SKM-1 (cell line): Measurements from ENCODE around the gene MYOCD.

Experiments
- DNase-seq: peaks from one replicate; lab custom pipeline; 2025; ENCODE audit not compliant: unreplicated experiment; lab: John Stamatoyannopoulos, UW

The MYOCD gene

GRCh38 chr17:12642034-12642433 is 23.7 kb upstream of the MYOCD start:
- DNase-seq = no peak

GRCh38 chr17:12643822-12644221 is 21.9 kb upstream of the MYOCD start:
- no peak for DNase-seq

GRCh38 chr17:12644623-12645022 is 21.1 kb upstream of the MYOCD start:
- DNase-seq = no peak

GRCh38 chr17:12646761-12647422 is 18.8 kb upstream of the MYOCD start:
- no peak for DNase-seq

GRCh38 chr17:12648498-12648897 is 17.2 kb upstream of the MYOCD start:
- DNase-seq = no peak

- no peak for DNase-seq
Measured at GRCh38 chr17:12655936-12656335, 9.8 kb upstream of the MYOCD start.

- DNase-seq = no peak
Measured at GRCh38 chr17:12656354-12656753, 9.3 kb upstream of the MYOCD start.

GRCh38 chr17:12659500-12659899 is 6.2 kb upstream of the MYOCD start:
- DNase-seq = no peak

GRCh38 chr17:12664252-12664651 is 1.4 kb upstream of the MYOCD start:
- no peak for DNase-seq

- DNase-seq = no peak
Measured at GRCh38 chr17:12664894-12665262, 812 bp upstream of the MYOCD start.

GRCh38 chr17:12666718-12667117 is 1.0 kb downstream of the MYOCD start:
- no peak for DNase-seq

- DNase-seq = no peak
Measured at GRCh38 chr17:12667299-12667958, 1.7 kb downstream of the MYOCD start.

- DNase-seq = no peak
Measured at GRCh38 chr17:12671906-12672305, 6.2 kb downstream of the MYOCD start.

GRCh38 chr17:12672947-12673346 is 7.3 kb downstream of the MYOCD start:
- no peak for DNase-seq

- DNase-seq = no peak
Measured at GRCh38 chr17:12673788-12674187, 8.1 kb downstream of the MYOCD start.

GRCh38 chr17:12680407-12680897 is 14.8 kb downstream of the MYOCD start:
- DNase-seq = no peak

- DNase-seq = no peak
Measured at GRCh38 chr17:12680993-12681392, 15.3 kb downstream of the MYOCD start.

- no peak for DNase-seq
Measured at GRCh38 chr17:12683299-12683698, 17.6 kb downstream of the MYOCD start.

- no peak for DNase-seq
Measured at GRCh38 chr17:12686486-12686885, 20.8 kb downstream of the MYOCD start.

GRCh38 chr17:12688382-12688781 is 22.7 kb downstream of the MYOCD start:
- no peak for DNase-seq

GRCh38 chr17:12691173-12691572 is 25.5 kb downstream of the MYOCD start:
- no peak for DNase-seq

GRCh38 chr17:12693640-12694039 is 27.9 kb downstream of the MYOCD start:
- DNase-seq = no peak

GRCh38 chr17:12706070-12706469 is 40.4 kb downstream of the MYOCD start:
- no peak for DNase-seq
